Measurements from ENCODE around the gene SRRM4.

- TF ChIP-seq, protein P1, sequence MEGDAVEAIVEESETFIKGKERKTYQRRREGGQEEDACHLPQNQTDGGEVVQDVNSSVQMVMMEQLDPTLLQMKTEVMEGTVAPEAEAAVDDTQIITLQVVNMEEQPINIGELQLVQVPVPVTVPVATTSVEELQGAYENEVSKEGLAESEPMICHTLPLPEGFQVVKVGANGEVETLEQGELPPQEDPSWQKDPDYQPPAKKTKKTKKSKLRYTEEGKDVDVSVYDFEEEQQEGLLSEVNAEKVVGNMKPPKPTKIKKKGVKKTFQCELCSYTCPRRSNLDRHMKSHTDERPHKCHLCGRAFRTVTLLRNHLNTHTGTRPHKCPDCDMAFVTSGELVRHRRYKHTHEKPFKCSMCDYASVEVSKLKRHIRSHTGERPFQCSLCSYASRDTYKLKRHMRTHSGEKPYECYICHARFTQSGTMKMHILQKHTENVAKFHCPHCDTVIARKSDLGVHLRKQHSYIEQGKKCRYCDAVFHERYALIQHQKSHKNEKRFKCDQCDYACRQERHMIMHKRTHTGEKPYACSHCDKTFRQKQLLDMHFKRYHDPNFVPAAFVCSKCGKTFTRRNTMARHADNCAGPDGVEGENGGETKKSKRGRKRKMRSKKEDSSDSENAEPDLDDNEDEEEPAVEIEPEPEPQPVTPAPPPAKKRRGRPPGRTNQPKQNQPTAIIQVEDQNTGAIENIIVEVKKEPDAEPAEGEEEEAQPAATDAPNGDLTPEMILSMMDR (IDR thresholded peaks at IDR 0.05), result no peak
- TF ChIP-seq ZFX (IDR thresholded peaks at IDR 0.05; ENCODE audit: borderline replicate concordance), result no peak
Measured at GRCh38 chr12:119153477-119154434, 172.4 kb downstream of the SRRM4 start.
